ENCODE measurements around the gene EPN2.
"Not testable (repeated sequence)": the region's sequence is repeated elsewhere in the genome, so short reads cannot be mapped to it uniquely, and the experiment has no call there.

GRCh38 chr17:19220195-19220594 is 17.0 kb upstream of the EPN2 start:
- TF ChIP-seq CTCF, POLR2A (IDR thresholded peaks at IDR 0.05): not testable (repeated sequence)
